Aorta (tissue), 5 donors: ENCODE data around the gene ZNF350. TPM values are rescaled to one million over a fixed set of nuclear protein-coding genes. Genes with fewer than 3 reads are reported as not detected.
"Not testable (repeated sequence)": the region's sequence is repeated elsewhere in the genome, so short reads cannot be mapped to it uniquely, and the experiment has no call there.

Experiments
- ATAC-seq: fragments of 200-7000 bp; cut with Tn5 transposase; one replicate; pipeline ENCODE4 v1.9.1; 2022; ENCODE audit warnings: moderate library complexity; ENCODE audit not compliant: low FRiP score
- DNase-seq, 2 donors: peaks; one replicate each; pipeline ENCODE4 v3.0.0-alpha.2; 2020
- H3K27ac ChIP-seq, 2 donors: one replicate each; pipeline ENCODE4 v1.5.1; 2013; ENCODE audit warnings: low read length in 2 of 2, mild to moderate bottlenecking in 2 of 2, moderate library complexity in 2 of 2, control low read depth in 1 of 2, inconsistent platforms in 1 of 2, low read depth in 1 of 2
- H3K27me3 ChIP-seq, 2 donors: one replicate each; pipeline ENCODE4 v1.6.1; 2013; ENCODE audit warnings: control low read depth in 1 of 2, low read length in 1 of 2, mild to moderate bottlenecking in 1 of 2, moderate library complexity in 1 of 2; ENCODE audit not compliant: insufficient read depth in 2 of 2, control insufficient read depth in 1 of 2
- H3K36me3 ChIP-seq, 2 donors: one replicate each; pipeline ENCODE4 v1.6.1; 2013; ENCODE audit warnings: control low read depth in 1 of 2, low read length in 1 of 2, mild to moderate bottlenecking in 1 of 2; ENCODE audit not compliant: insufficient read depth in 2 of 2, control insufficient read depth in 1 of 2
- H3K4me1 ChIP-seq, 2 donors: one replicate each; pipeline ENCODE4 v1.6.1; 2013; ENCODE audit warnings: low read length in 2 of 2, control low read depth in 1 of 2, mild to moderate bottlenecking in 1 of 2, moderate library complexity in 1 of 2; ENCODE audit not compliant: insufficient read depth in 2 of 2, control insufficient read depth in 1 of 2
- H3K4me3 ChIP-seq, 2 donors: one replicate each; pipeline ENCODE4 v1.5.1; 2013; ENCODE audit warnings: low read length in 2 of 2, control low read depth in 1 of 2, mild to moderate bottlenecking in 1 of 2
- H3K9me3 ChIP-seq: one replicate; pipeline ENCODE4 v1.6.1; 2013; ENCODE audit warnings: mild to moderate bottlenecking, low read length; ENCODE audit not compliant: control insufficient read depth
- whole genome bisulfite sequencing, 2 donors: extraction: QIAGEN DNeasy Blood & Tissue Kit; methylation state at CpG; one replicate each; pipeline ENCODE4 v1.1.7; 2013; 5-methylcytosine and 5-hydroxymethylcytosine counted together
- intact Hi-C, 2 donors: fragments of 100-400 bp; cut with DNase I; formaldehyde crosslinking; loops; one replicate each; pipeline versions ENCODE4 v1.14.2 to v1.15.0; 2022
- polyA plus RNA-seq, 2 donors: library from polyadenylated mRNA; stranded (reverse); fragments of 200-250 nt; gene quantifications; one replicate each; pipeline ENCODE4 v1.2.3, GENCODE V29; 2013
- total RNA-seq, 2 donors: library from RNA; stranded (reverse); fragmentation: NEBNext Ultra II Directional; extraction: Animal tissue kit (Norgen Biotek cat#: 25700); gene quantifications; one replicate each; pipeline ENCODE4 v1.2.1, GENCODE V29; 2021
- donor health status: healthy with polysubstance abuse.
- donor health status: Bipolar disorder and iron deficiency.
- donor health status: DM: no; HTN: no; CAD: no.
- donor health status: DM: no; HTN: no; CAD: no.
- donor health status: DM: yes; HTN: yes; CAD: no.

The ZNF350 gene
- total and polyA plus RNA-seq, 4 donors, result 9.9 to 17.7 (median 12.6) TPM

DNA sequence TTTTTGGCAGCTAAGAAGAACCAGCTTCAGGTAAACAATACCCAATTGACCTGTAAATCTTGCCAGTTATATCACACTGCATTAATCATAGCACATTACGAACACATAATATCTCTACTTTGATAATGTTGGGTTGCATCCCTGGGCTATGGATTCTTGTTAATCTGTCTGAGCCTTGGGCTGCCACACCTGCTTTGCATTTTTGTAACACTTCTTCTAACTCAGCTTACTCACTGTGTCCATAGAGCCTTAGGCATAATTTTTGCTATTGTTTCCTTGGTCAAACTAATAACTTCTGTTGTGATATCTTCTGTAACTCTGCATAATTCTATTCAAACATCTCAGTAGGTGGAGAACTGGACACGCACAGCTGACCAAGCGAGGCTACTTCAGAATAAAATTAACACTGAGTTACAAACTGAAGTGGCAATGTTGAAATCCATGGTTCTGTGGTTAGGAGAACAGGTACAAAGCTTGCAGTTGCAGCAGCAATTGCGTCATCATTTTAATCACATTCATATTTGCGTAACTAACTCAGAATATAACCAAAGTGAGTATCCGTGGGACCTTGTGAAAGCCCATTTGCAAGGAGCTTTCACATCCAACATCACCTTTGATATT lies 6.4 kb downstream of the ZNF350 start:
- ATAC-seq, result no peak
- peaks cover 9 to 10% of the 10 kb centered on the region in 2 donors for H3K36me3 ChIP-seq
- WGBS, 2 donors, result 97% methylated on average over 6 of the region's 6 CpGs

DNA sequence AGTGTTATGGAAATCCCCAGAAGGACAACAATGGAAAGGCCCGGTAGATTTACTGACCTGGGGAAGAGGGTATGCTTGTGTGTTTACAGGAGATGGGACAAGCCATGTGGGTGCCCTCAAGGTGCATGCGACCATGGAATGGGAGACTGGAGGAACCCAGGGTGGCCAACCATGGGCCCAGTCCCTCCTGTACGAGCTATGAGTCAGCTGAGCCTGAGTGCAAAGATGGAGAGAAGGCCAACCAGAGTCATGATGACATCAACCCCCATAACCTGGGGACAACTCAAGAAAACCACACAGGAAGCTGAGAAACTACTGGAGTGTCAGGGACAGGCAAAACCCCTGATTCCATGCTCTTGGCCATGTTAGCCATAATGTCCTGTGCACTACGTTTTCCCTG lies 7.8 kb downstream of the ZNF350 start:
- DNase-seq, result no peak
- peaks cover 38% of the 10 kb centered on the region for H3K9me3 ChIP-seq
- H3K27ac ChIP-seq, result no peak overlapping the region
- H3K27me3 ChIP-seq, result no peaks in the 10 kb centered on the region
- H3K36me3 ChIP-seq, result peaks cover 15 to 19% of the 10 kb centered on the region in 2 donors
- H3K4me1 ChIP-seq, result no peaks in the 10 kb centered on the region
- intact Hi-C loops, result no loop called here
- ATAC-seq, result no peak
- WGBS, 2 donors, result 96 to 97% methylated on average over 4 of the region's 4 CpGs
- no peak overlapping the region for H3K4me3 ChIP-seq

More for the DNA sequence above, 6.4 kb downstream of the ZNF350 start:
- Histone ChIP-seq H3K4me3 (no peak overlapping the region), H3K4me1 (no peaks in the 10 kb centered on the region), H3K27me3 (no peaks in the 10 kb centered on the region), H3K9me3 (peaks cover 30% of the 10 kb centered on the region), H3K27ac (no peak overlapping the region)
- no peak for DNase-seq
- intact Hi-C loops, result loop anchor here in 1 of 2 donors (10.0 kb wide), 2 partner anchors 55 to 85 kb away; partner anchors contain the start of gene ZNF613

DNA sequence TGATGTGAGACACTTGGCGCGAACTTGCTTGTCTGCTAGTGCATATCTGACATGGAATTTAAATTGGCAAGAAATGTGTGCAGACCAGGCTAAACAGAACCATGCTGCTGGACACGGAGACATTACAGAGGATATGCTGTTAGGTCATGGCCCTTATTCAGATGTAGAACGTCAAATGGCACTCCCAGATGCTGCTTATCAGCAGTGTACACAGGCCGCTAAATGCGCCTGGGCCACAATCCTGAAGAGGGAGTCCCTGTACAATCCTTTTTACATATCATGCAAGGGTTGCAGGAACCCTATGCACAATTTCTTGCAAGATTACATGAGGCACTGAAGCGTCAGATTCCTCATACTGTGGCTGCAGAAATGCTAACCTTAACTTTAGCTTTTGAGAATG lies 9.3 kb downstream of the ZNF350 start:
- Histone ChIP-seq H3K4me1 (no peaks in the 10 kb centered on the region), H3K27me3 (no peaks in the 10 kb centered on the region), H3K9me3 (peaks cover 42% of the 10 kb centered on the region), H3K27ac (no peak overlapping the region), H3K4me3 (no peak overlapping the region), H3K36me3 (peaks cover 24 to 32% of the 10 kb centered on the region in 2 donors)
- 84 to 88% methylated on average over 7 of the region's 7 CpGs for WGBS, 2 donors
- DNase-seq, result no peak
- ATAC-seq, result no peak
- intact Hi-C loops, result no loop called here

DNA sequence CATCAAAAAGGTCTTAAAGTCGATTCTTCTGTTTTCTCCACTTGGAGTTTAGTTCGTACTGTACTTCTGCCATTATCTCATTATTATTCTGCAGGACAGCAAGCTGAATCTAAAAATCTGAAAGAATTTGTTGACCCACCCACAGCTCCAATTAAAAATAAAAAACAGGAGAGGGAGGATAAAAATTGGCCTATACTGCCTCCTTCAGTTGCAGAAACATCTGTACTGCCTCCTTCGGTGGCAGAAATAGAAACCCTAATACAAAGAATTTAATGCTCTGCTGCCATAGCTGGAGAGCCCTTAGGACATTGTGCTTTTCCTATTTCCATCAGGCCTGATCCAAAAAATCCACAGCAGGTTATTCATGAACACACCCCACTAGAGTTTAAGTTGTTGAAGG lies 9.8 kb downstream of the ZNF350 start:
- DNase-seq, result no peak
- ATAC-seq, result no peak
- Histone ChIP-seq H3K36me3 (peaks cover 24 to 33% of the 10 kb centered on the region in 2 donors), H3K9me3 (peaks cover 43% of the 10 kb centered on the region), H3K27me3 (no peaks in the 10 kb centered on the region), H3K4me3 (no peak overlapping the region), H3K4me1 (no peaks in the 10 kb centered on the region), H3K27ac (no peak overlapping the region)
- whole genome bisulfite sequencing, 2 donors, result 91 to 92% methylated on average over 3 of the region's 3 CpGs
- intact Hi-C loops, result no loop called here

DNA sequence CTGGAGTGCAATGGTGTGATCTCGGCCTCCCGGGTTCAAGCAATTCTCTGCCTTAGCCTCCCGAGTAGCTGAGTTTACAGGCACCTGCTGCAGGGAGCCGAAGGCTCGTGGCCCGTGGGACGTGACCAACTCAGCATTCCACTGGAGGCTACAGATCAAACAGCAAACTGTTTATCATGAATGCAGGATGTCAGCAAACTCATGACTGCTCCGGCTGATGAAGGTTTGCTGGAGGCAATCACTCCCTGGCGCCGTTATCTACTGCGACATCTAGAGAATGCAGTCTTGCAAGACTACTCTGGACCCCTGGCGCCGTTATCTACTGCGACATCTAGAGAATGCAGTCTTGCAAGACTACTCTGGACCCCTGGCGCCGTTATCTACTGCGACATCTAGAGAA lies 10.9 kb downstream of the ZNF350 start:
- Histone ChIP-seq H3K9me3 (peaks cover 45% of the 10 kb centered on the region), H3K36me3 (peaks cover 31 to 43% of the 10 kb centered on the region in 2 donors)
- WGBS, 2 donors, result 97 to 98% methylated on average over 17 of the region's 17 CpGs
- H3K27ac ChIP-seq, ATAC-seq, H3K27me3 ChIP-seq, DNase-seq, H3K4me1 ChIP-seq, intact Hi-C loops, H3K4me3 ChIP-seq: not testable (repeated sequence)

DNA sequence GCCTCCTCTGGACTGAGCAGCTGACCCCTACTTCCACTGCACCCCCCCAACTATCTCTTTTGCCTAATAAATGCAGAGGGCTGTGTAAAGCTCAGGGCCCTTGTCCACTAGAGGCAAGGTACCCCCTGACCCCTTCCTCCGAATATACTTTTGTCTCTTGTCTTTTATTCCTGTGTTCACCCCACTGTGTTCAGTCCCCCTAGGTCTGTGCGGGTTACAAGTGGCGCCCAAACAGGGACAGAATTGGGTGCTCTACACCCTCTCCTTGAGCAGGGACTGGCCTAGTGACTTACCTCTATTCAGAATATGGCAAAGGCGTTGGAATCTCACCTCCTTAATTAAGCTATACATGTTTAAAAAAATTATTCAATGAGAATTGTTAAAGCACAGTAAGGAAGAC lies 15.0 kb downstream of the ZNF350 start:
- H3K27ac ChIP-seq, result no peak overlapping the region
- H3K27me3 ChIP-seq, result no peaks in the 10 kb centered on the region
- no peak for ATAC-seq
- peaks cover 40 to 59% of the 10 kb centered on the region in 2 donors for H3K36me3 ChIP-seq
- DNase-seq, result no peak
- H3K4me1 ChIP-seq, result no peaks in the 10 kb centered on the region
- peaks cover 52% of the 10 kb centered on the region for H3K9me3 ChIP-seq
- intact Hi-C loops, result no loop called here
- WGBS, 2 donors, result 97 to 98% methylated on average over 4 of the region's 4 CpGs
- H3K4me3 ChIP-seq, result peak overlapping the region in 1 of 2 donors; percentile 22

DNA sequence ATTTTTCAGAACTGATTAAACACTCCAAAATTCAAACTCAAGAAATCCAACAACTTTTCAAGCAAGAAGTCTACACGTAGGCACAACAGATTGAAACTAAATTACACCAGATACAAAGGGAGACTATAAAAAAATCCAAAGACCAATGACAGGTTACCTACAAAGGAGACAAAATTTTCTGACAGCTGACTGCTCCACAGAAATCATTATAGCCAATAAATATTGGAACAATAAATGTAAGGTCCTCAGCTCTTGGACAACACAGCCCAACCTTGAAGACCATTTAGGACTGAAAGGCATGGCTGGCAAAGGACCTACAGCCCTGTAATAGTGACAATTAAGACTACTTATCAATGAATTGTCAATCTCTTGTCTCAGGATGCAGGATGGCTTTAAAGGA lies 15.9 kb downstream of the ZNF350 start:
- H3K9me3 ChIP-seq, result peaks cover 46% of the 10 kb centered on the region
- intact Hi-C loops, result no loop called here

DNA sequence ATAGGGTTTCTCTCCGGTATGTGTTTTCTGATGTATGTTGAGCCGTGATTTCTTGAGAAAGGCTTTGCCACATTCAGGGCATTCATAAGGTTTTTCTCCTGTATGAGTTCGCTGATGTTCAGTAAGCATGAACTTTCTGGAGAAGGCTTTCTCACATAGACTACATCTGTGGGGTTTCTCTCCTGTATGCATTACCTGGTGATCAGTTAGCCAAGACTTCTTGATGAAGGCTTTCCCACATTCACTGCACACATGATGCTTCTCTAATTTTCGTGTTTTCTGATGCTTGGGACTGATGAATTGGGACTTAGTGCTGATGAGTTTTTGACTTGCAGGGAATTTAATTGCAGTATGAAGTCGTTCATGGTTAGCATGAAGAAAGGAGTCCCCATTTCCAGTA lies 21.1 kb downstream of the ZNF350 start:
- no peak for ATAC-seq
- Histone ChIP-seq H3K4me3 (peak overlapping the region in 1 of 2 donors; percentile 10), H3K36me3 (peaks cover 30 to 59% of the 10 kb centered on the region in 2 donors), H3K27ac (no peak overlapping the region), H3K4me1 (no peaks in the 10 kb centered on the region), H3K27me3 (no peaks in the 10 kb centered on the region), H3K9me3 (peaks cover 38% of the 10 kb centered on the region)
- no peak for DNase-seq
- intact Hi-C loops, result no loop called here
- 99% methylated on average over 5 of the region's 5 CpGs for WGBS, 2 donors

More for the DNA sequence above, 15.9 kb downstream of the ZNF350 start:
- DNase-seq (no peak), ATAC-seq (no peak)
- Histone ChIP-seq H3K27ac (no peak overlapping the region), H3K4me1 (no peaks in the 10 kb centered on the region), H3K4me3 (peak overlapping the region in 1 of 2 donors; percentile 9), H3K36me3 (peaks cover 41 to 68% of the 10 kb centered on the region in 2 donors), H3K27me3 (no peaks in the 10 kb centered on the region)
- 98 to 100% methylated on average over 1 of the region's 1 CpG for WGBS, 2 donors

DNA sequence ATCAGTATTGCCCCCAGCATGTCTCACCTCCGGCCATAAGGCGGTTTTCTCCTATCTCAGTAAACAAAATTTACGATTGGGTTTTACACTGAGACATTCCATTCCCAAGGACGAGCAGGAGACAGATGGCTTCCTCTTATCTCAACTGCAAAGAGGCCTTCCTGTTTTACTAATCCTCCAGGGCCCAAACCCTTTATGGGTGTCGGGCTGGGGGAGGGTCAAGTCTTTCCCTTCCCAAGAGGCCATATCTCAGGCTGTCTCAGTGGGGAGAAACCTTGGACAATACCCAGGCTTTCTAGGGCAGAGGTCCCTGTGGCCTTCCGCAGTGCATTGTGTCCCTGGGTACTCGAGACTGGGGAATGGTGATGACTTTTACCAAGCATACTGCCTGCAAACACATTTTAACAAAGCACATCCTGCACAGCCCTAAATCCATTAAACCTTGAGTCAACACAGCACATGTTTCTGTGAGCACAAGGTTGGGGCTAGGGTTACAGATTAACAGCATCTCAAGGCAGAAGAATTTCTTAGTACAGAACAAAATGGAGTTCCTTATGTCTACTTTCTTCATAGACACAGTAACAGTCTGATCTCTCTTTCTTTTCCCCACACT lies 25.9 kb downstream of the ZNF350 start:
- H3K4me1 ChIP-seq, intact Hi-C loops, H3K4me3 ChIP-seq, H3K27ac ChIP-seq, DNase-seq, H3K27me3 ChIP-seq, ATAC-seq: not testable (repeated sequence)
- H3K36me3 ChIP-seq, result peaks cover 13 to 25% of the 10 kb centered on the region in 2 donors
- 20 to 37% methylated on average over 7 of the region's 7 CpGs for WGBS, 2 donors
- H3K9me3 ChIP-seq, result peaks cover 24% of the 10 kb centered on the region
